Measurements from ENCODE around the gene CZIB.
A peak's percentile ranks its signal among the peaks of the same experiment; 100 is the strongest.
"Not testable (repeated sequence)": the region's sequence is repeated elsewhere in the genome, so short reads cannot be mapped to it uniquely, and the experiment has no call there.

CZIB gene

DNA sequence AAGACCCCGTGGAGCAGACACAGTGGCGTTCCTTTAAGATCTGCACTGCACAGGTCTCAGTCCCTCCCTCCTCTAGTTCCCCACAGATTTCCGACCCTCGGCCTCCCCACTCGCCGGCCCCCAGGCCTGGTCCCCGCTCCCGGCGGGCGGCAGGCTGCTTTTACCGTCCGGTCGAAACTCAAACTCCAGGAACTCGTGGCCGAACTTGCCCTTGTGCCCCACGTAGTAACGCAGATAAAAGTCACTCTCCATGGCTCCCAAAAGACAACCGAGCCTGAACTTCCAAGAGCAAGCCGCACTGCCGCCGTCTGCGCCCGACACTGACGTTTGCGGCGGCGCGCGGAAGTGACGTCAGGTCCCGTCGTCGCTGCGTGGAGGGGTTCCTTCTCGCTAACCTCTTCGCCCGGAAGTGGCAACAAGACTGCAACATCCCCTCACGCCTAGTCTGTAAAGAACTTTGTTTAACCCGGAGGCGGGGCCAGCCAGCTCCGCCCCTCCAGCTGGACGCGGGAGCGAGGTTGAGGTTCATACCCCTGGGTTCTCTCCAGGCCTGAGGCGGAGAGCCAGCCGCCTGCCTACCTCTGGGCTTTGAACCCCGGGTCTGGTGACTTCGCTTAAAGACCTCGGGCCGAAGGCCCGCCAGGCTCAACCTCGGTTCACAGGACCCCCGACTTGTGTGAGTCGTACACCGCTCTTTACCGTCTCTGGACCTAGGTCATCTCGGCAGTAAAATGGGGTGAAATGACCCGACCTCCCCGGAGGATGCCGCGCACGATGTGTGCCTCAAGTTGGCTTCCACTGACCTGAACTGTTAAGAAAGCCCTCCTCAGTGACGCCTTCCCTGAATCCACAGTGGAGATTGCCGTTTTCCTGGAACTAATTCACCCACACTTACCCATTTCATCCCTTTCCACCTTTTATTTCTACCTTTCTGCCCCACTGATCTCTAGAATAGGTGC, 18.0 kb upstream of the CZIB start, which contains the start of gene MAGOH:
TSS of gene MAGOH (minus strand) at position 322 of the 959 bp plus-strand sequence. CDS start at position 252, 70 bp downstream.
- peak; percentile 98 for DNase-seq

DNA sequence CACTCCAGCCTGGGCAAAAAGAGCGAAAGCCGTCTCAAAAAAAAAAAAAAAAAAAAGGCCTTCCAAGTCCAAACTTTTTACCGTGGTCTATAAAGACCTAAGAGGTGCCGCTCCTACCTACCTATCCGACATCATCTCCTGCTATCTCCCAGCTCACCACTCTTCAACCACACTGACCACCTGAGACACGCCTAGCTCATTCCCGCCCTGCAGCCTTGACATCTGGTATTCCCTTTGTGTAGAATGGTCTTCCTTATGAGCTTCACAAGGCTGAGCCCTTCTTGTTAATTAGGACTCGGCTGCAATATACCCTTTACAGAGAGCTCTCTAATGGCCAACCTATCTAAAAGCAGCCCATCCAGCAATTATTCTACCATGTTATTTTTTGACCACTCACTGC, 17.2 kb upstream of the CZIB start:
- no peak for DNase-seq

- DNase-seq = no peak
Observed at GRCh38 chr1:53220962-53221286, 490 bp upstream of the CZIB start.

- DNase-seq = no peak
Observed at GRCh38 chr1:53219711-53220110, 723 bp downstream of the CZIB start.

GRCh38 chr1:53218201-53218600, 2.2 kb downstream of the CZIB start:
- no peak for DNase-seq

GRCh38 chr1:53214376-53214940, 6.0 kb downstream of the CZIB start:
- no peak for DNase-seq

DNA sequence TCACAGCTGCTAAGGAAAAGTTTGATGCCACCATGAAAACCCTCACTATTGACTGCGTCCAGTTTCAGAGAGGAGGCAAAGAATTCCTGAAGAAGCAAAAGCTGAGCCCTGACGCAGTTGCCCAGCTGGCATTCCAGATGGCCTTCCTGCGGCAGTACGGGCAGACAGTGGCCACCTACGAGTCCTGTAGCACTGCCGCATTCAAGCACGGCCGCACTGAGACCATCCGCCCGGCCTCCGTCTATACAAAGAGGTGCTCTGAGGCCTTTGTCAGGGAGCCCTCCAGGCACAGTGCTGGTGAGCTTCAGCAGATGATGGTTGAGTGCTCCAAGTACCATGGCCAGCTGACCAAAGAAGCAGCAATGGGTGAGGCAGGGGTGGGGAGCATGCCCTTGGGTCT, 9.5 kb downstream of the CZIB start:
- no peak for DNase-seq

DNA sequence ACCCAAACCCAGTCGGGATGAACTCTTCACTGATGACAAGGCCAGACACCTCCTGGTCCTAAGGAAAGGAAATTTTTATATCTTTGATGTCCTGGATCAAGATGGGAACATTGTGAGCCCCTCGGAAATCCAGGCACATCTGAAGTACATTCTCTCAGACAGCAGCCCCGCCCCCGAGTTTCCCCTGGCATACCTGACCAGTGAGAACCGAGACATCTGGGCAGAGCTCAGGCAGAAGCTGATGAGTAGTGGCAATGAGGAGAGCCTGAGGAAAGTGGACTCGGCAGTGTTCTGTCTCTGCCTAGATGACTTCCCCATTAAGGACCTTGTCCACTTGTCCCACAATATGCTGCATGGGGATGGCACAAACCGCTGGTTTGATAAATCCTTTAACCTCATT, 10.1 kb downstream of the CZIB start:
- no peak for DNase-seq

DNA sequence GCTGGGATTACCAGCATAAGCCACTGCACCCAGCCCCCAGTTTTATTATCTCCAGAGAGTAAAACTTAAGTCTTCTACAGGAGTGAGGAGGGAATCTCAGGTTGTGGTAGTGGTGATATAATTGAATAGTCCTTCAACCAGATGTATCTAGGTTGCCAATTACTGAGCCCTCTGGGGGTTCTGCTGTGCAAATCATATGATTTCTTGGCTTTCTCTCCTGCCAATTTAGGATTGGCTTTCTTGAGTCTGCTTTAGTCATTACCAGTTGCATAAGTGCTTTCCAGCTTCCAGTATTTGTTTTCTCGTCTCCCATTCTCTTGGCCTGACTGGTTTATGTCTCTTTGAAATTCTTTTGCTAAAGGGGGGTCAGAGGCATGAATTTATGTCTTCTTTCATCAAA, 12.7 kb downstream of the CZIB start:
- no peak for DNase-seq

GRCh38 chr1:53206735-53207379, 13.6 kb downstream of the CZIB start:
- DNase-seq = no peak

GRCh38 chr1:53206083-53206685, 14.2 kb downstream of the CZIB start:
- not testable (repeated sequence) for DNase-seq

DNA sequence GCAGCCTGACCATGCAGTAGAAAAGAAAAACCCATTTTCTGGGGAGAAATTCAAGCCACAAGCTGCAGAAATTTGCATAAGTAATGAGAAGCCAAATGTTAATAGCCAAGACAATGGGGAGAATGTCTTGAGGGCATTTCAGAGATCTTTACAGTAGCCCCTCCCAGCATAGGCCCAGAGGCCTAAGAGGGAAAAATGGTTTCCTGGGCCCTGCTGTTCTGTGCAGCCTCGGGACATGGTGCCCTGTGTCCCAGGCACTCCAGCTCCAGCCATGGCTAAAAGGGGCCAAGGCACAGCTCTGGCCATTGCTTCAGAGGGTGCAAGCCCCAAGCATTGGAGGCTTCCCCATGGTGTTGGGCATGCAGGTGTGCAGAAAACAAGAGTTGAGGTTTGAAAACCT, 14.9 kb downstream of the CZIB start:
- not testable (repeated sequence) for DNase-seq

DNA sequence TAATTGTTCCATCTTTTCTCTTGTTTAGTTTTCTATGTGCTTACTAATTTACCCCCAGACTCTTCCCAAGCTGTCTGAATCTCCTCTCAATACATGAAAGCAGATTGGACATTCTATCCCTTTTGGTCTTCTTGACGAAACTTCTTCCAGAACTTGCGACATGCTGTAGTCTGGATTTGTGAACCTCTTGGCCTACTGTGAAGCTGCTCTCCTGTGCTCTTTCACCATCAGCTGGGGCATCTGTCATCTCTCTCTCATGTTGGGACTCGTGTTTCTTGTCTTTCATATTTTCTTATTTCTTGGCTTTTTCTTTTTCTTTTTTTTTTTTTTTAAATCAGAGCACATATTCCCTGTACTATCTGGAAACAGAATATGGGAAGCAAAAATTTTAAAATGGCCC, 17.0 kb downstream of the CZIB start:
- DNase-seq = no peak

- no peak for DNase-seq
Observed at GRCh38 chr1:53198241-53198651, 22.2 kb downstream of the CZIB start.

GRCh38 chr1:53197291-53198200, 22.9 kb downstream of the CZIB start:
- DNase-seq = no peak

GRCh38 chr1:53196485-53197290, 23.7 kb downstream of the CZIB start, which contains the start of gene CPT2:
Gene CPT2 (plus strand): TSS chr1:53196824. CDS start chr1:53196944, 120 bp downstream.
- peak; percentile 90 for DNase-seq

GRCh38 chr1:53196017-53196484, 24.4 kb downstream of the CZIB start:
- DNase-seq = peak; percentile 18

GRCh38 chr1:53195246-53196016, 25.0 kb downstream of the CZIB start:
- no peak for DNase-seq

GRCh38 chr1:53190210-53190611, 30.2 kb downstream of the CZIB start:
- DNase-seq = peak; percentile 64

DNA sequence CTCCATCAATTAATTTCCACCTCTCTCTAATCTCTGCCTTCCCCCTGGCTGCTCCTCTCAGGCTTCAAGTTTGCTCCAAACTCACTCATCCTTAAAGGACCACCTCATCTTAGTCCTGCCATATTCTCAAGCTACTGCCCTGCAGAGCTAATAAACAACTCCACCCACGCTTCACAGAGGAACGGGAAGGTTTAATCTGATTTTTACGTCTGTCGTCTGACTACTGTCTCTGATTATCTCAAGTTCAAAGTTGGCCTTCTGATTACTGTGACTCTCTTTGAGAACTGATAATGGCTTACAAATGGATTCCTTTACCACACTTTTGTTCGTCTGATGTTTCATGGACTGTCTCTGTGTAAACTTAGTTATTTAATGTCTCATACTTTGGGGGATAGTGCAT, 31.4 kb downstream of the CZIB start:
- no peak for DNase-seq

Data from retina (tissue), 1 donor.